Hematopoietic multipotent progenitor cell treated with erythropoietin and hydrocortisone succinate and interleukin-3 and kit ligand, for 8 days (in vitro differentiated cells): Measurements from ENCODE around the gene SLC5A2.
"Not testable (repeated sequence)": the region's sequence is repeated elsewhere in the genome, so short reads cannot be mapped to it uniquely, and the experiment has no call there.

Experiments
- DNase-seq: peaks from one replicate; pipeline ENCODE4 v3.0.0-alpha.2; 2015

The SLC5A2 gene

DNA sequence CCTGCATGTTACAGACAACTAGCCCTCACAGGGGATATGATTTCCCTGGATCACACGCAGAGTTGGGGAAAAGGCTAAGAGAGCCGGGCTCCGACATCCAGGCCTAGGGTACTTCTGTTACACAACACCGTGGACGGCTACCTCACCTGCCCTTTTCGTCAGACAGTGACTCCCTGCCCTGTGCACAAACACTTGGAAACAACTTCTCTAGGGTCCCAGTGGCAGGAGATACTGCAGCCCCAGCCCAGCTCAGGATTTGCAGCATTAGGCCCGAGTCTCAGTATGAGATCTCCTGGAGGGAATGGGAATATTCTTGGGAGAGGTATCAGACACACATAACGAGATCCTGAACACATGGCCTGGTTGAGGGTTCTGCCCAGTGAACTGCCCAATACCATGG lies 17.0 kb downstream of the SLC5A2 start:
- no peak for DNase-seq

DNA sequence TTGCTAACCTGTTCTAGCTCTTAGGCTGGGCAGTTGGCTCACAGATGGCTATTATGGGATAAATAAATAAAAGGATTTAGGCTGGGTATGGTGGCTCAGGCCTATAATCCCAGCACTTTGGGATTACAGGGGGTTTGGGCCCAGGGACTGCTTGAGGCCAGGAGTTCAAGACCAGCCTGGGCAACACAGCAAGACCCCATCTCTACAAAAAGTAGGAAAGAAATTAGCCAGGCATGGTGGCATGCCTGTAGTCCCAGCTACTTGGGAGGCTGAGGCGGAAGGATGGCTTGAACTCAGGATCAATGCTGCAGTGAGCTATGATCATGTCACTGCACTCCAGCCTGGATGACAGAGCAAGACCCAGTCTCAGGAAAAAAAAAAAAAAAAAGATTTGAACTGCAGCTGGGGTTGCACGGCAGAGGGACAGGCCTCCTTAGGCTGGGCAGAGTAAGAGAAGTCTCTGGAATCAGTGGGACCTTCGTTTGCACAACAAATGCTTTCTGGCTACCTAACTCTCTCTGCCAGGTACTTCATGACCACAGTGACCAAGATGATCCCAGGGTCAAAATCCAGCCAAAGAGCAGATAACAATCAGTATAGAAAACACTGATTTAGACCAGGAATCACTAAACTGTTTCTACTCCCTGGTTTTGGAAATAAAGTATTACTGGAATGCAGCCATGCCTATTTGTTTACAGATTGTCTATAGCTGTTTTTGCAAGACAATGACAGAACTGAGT lies 18.5 kb downstream of the SLC5A2 start:
- no peak for DNase-seq

DNA sequence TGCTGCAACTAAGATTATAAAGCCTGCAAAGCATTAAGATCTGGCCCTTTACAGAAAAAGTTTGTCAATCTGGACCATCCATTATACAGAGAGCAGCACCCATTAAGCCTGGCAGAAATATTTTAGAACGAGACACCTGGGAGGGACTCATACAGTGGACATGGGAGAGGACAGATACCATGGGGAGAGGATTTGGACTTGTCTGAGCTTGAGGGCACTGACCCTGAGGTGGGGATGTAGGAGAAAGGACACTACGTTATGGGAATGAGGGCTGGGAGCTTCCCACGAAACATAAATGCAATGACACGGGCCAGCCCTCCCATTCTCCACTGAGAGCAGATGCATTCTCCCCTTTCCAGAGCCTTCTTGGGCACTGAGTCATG lies 19.0 kb downstream of the SLC5A2 start:
- no peak for DNase-seq

DNA sequence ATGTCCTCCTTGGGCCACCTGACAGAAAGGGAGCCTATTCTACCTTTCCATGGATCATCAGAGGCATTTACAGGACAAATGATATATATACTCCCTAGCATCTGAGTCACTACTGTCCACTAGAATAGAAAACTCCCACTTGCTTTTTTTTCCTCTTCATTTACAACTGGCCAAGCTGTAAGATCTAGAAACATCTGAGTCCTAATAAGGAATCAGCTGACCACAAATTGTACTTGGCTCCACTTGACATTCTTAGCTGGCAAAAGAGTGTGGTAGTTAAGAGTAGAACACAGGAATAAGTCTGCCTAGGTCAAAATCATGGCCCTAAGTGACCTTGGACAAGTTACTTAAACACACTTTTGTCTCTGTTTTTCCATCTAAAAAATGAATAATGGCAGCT lies 20.1 kb downstream of the SLC5A2 start:
- DNase-seq = no peak

DNA sequence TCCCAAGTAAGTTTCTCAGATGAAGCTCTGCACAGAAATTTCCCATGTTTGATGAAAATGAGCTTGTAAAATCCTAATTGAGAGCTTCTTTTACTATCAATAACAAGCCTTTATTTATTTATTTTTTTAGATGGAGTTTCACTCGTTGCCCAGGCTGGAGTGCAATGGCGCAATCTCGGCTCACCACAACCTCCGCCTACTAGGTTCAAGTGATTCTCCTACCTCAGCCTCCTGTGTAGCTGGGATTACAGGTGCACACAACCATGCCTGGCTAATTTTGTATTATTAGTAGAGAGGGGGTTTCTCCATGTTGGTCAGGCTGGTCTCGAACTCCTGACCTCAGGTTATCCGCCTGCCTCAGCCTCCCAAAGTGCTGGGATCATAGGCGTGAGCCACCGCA lies 20.6 kb downstream of the SLC5A2 start:
- DNase-seq = not testable (repeated sequence)

DNA sequence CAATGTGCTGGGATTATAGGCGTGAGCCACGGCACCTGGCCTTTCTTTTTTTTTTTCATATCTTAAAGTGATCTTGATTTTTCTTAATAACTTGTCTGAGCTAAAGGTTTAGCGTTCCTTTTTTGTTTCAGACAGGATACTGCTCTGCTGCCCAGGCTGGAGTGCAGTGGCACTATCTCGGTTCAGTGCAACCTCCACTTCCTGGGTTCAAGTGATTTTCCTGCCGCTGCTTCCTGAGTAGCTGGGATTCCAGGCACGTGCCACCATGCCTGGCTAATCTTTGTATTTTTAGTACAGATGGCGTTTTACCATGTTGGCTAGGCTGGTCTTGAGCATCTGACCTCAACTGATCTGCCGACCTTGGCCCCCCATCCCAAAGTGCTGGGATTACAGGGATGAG lies 21.2 kb downstream of the SLC5A2 start:
- DNase-seq = no peak

DNA sequence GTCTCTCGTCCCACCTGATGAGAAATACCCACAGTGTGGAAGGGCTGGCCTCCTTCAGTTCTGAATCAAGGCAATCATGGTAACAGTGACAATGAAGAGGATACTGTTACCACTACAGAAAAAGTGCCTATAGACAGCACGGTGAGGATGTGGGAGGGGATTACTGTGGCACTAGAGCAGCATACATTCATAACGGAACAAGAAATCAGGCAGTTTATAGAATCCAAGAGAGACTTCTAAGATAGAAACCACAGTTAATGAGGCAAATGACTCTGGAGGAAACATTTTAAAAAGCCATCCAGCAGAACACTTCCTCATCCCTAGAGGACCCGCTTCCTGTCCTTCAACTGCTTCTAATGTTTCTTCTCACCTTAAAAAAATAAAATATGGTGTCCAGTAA lies 22.6 kb downstream of the SLC5A2 start:
- DNase-seq = no peak

DNA sequence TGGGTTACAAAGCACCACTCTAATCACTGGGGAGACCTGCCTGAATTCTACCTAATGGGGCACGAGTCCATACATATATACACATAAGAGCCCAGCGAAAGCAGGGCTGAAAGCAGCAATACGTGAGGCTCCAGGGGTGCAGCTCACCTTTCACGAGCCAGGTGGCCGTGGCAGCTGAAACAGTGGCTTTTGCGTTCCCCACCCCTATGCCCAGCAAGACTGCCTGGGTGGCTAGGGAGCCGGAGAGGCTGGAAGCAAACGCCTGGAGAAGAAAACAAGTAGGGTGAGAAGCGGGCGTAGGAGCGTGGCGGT lies 24.6 kb downstream of the SLC5A2 start:
- no peak for DNase-seq

DNA sequence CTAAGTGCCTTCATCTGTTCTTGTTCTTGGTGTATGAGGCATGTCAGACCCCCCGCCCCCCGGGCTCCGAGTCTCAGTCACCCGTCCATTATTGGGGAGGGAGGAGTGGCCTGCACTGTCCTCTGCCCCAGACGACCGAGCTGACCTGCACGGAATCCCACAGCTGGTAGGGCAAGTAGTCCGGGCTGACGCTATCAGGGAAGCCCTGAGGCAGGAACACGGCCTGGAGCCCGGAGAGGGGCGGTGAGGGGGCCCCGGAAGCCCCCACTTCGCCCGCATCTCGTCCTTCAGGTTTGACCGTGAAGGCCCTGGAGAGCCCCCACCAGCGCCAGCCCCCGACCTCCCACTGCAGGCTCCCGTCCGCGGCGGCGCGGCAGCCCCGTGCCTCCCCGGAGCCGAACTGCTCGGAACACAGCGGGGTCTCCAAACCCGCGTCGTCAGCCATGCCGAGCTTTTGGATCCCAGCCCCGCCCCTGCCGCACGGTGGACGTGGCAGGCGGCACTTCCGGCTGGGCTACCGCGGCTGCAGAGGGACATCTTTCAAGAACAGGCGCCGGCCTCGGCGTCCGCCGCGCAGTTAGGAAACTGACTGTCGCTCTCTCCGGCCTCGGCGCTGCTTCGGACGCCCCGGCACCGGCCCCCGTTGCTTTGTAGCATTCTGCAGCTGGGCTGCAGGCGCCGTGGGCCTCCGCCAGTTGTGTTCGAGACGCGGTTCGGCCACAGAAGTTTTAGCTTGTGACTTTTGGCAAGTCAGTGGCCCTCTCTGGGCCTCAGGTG lies 25.2 kb downstream of the SLC5A2 start, which contains the start of gene RUSF1:
Gene RUSF1 (minus strand): TSS at position 463 of the 777 bp plus-strand sequence. CDS start 18 bp downstream, at position 445.
- peak; percentile 90 for DNase-seq

DNA sequence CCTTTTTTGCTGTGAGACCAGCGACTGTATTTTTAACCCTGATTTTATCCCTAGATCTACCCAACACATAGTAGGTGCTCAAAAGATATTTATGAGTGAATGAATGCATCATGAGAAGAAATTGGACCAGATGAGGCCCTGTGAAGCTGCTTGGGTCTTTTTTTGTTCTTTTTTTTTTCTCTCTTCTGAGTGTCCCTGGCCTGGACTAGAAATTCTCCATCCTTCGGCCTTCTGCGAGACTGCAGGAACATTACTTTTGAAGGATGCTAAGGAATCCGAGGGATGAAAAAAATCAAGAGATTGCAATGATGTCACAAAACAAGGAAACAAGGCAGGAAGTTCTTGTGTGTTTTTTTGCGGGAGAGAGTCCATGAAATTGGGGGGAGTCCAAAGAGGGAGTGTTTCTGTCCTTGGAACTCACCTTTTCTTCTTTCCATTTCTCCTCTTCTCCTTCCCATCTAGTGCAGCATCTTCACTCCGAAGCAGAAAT lies 25.8 kb downstream of the SLC5A2 start:
- DNase-seq = peak; percentile 44

DNA sequence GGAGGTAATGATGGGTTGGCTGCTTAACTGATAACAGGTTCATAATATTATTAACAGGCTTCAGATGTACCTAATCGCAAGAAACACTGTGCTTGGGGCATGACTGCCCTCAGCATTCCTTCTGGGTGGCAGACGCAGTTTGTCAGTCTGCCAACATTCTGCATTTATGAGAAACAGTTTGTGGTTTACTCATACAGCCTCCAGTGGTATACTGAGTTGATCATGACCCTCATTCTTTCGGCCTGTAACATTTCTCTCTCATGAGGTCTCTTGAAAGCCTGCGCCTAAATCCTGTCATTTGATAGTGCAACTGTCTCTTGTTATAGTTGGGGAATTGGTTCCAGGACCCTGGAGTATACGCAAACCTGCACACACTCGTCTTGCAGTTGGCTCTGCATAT lies 30.2 kb downstream of the SLC5A2 start:
- peak; percentile 58 for DNase-seq

DNA sequence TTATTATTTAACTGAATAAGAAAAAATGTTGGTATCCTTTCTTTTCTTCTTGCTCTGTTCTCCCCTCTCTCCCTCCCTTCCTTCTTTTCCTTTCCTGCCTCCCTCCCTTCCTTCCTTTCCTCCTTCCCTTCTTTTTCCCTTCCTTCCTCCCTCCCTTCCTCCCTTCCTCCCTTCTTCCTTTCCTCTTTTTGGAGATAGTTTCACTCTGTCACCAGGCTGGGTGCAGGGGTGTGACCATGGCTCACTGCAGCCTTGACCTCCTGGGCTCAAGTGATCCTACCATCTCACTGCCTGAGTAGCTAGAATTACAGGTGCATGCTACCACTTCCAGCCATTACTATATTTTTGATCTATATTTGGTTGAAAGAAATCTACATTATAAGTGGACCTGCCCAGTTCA lies 31.0 kb downstream of the SLC5A2 start:
- DNase-seq = no peak

DNA sequence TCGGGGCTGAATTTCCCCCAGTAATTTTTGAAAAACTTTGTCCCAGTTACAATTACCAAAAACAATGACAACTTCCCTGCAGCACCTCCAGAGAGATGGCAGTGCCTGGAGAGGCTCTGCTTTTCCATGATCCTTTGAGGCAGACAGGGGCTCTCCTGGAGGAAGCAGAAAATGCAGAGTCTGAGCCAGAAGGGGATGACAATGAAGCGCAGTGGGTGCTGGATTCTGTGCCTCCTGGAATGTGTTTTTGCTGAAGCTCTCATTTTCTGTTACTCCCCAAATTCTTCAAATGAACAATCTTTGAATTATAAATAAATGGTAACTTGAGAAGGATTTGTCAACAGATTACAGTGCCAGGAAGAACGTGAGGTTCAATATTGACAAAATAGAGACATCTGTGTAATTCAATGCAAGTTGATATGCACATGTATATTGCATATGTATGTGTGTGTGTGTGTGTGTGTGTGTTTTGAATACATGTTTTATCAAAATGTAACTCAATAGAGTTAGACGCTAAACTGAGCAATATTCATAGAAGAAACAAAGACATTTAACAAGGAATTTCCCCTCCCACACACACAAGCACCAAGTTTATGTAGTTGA lies 35.0 kb downstream of the SLC5A2 start:
- DNase-seq = no peak

DNA sequence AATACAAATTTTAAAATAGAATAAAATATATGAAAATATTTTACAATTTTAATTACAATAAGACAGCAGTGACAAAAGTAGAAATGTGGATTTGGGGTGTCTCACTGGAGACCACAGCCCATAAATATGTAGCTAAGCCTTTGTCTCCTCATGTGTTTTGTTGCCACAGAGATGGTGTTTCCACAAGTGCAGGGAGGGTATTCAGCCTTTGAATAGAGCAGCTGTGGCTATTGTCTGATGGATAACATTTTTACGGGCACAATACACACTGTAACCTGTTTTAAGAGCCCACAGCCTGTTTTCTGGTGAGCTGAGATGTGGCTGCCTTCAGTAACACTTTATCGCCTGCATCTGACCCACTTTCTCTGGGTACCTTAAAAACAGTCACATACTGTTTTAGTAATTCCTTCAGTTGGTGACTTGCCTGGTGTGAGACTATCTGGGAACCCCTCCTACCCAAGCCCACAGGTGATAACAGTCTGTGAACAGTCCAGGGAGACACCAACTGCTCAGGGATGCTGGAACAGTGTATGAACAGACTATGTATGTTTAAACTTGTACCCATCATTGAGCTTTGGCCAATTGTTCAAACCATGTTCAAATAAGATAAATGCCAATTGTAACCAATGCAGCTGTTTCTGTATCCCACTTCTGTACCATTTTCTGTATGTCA lies 37.0 kb downstream of the SLC5A2 start:
- DNase-seq = peak; percentile 49

DNA sequence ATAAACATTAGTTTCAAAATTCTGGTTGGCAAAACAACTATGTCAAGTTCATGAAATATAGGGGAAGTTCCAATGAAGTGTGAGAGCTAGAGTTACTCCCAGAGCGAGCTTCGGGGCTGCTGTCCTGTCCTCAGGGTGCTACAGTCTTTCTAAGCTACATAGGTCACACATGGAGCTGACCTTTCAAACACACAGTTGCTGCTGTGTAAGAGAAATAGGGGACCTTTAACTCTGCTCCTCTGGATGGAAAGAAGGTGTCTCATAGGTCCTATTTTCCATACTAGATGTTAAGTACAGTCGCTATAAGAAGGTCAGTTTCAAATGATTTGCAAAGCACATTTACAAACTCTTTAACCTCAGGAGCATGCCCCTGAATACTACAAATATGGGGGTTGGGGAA lies 38.4 kb downstream of the SLC5A2 start:
- no peak for DNase-seq

DNA sequence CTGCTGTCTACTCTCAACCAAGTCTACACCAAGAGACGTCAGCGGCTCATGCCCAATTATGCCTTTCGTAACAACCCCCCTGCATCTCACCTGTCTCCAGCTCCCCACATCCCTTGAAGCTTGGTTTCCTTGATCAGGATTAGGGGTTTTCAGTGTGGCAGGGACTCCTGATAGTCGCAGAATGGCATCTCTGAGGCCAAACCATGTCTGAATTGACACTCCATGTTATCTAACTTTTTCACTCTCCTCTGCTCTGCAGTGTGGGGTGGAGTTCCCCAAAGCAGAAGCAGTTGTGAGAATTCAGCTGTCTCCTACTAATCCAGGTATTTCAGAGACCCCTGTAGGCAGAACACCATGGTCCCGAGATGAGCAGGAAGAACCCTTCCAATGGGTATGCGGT lies 39.1 kb downstream of the SLC5A2 start:
- peak; percentile 52 for DNase-seq

DNA sequence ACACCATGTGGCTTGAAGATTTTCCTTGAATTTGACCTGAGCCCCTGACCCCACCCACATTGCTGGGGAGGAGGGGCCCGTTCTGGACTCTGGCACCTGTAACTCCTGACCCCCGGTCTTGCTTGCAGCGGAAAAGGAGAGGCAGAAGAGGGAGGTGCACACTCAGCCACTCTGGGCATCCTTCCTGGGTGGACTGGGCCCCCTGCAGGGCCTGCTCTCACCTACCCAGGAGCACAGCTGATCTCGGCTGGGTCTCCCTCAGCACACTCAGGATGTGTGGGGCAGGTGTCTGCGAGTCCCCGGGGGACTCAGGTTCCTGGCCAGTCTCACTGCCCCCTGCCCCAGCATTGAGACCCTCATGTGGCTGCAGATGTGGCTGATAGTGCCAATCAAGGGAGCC lies 40.8 kb downstream of the SLC5A2 start:
- DNase-seq = not testable (repeated sequence)

DNA sequence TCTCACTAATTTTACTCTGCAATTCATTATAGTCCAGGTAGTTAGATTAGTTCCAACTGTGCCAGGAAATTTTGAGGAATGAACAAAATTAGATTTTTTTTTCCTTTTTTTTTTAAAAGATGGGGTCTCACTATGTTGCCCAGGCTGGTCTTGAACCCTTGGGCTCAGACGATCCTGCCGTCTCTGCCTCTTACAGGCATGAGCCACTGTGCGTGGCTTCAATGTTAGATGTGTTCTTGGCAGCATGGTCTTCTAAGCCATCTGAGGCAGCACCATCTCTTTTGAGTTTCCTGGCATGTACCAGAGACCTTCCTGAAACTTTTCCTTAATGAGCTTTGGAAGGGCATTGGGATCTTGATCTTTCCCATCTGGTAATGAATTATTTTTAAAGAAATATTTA lies 42.2 kb downstream of the SLC5A2 start:
- no peak for DNase-seq

DNA sequence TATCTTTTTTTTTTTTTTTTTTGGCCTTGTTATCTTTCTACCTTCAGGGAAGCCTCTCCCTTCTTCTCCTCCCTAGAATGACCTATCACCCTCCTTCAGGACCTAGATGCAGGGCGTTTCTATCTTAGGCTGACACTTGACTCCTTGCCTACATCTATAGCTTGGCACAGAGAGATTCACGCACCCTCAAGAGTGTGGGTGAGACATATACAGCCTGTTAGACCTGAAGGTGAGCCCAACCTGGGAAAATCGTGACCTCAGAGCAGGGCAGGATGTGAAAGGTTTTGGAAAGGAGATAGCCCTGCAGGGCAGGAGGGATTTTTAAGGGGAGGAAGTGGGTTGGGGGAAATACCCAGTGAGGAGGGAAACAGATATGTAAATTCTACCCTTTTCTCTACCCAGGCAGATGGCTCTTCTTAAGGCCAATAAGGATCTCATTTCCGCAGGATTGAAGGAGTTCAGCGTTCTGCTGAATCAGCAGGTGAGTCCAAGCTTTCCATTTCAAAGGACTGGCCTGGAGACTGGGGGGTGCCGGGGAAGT lies 44.9 kb downstream of the SLC5A2 start, which contains the start of gene AHSP:
Gene AHSP (plus strand): TSS at position 167 of the 541 bp plus-strand sequence. CDS start 240 bp downstream, at position 407.
- DNase-seq = peak; percentile 98

DNA sequence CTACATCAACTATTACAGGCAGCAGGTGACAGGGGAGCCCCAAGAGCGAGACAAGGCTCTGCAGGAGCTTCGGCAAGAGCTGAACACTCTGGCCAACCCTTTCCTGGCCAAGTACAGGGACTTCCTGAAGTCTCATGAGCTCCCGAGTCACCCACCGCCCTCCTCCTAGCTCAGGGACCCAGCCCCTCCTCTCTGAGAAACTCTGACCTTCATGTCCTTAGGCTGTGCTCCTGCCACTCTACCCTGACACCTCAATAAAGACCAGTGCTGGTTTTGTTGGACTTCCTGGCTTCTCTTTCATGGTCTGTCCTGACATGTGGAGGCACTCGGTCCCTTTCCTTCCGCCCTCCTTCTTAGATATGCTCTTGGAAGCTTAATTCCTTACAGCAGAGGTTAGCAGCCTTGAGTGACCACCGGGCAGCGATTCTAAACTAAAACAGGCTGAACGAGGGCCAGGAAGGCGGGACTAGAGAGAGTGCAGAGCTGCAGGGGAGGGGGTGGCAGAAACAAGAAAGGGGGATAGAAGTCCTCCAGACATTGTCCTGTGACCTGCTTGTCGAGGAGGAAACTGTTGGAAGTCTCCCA lies 45.7 kb downstream of the SLC5A2 start:
- DNase-seq = peak; percentile 45

DNA sequence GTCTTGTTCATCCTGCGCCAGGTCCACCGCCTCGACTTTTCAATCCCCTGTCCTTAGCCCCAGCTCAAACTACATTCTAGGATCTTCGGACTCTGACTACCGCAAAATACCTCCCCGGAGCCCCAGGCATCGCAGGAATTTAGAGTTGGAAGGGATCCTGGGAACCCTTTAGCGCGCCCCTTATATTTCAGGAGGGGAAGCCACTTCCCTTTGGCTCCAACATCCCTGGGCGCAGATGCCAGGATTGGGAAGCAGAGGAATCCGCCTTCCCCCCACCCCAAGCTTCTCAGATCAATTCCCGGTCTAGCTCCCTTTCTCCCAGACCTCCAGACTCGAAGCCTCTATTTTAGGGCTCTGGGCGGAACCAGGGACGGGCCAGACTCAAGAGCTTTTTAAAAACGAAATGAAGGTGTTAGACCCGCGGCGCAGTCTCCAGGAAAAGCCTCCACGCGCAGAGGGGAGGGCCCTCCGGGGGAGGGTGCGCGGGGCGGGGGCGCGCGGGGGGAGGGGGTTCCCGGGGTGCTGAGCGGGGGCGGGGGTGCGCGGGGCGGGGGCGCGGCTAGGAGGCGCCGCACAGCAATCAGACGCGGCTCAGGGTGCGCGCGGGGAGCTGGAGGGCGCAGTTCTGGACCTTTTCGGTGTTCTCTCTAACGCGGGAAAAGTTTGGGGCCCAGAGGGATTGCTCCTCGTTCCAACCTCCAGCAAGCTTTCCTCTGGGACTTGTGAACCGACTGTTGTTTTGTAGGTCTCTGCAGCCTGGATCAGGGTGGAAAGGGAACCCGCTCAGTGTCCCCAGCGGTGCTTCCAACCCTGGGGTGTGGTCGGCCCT lies 46.4 kb downstream of the SLC5A2 start:
- DNase-seq = peak; percentile 58

DNA sequence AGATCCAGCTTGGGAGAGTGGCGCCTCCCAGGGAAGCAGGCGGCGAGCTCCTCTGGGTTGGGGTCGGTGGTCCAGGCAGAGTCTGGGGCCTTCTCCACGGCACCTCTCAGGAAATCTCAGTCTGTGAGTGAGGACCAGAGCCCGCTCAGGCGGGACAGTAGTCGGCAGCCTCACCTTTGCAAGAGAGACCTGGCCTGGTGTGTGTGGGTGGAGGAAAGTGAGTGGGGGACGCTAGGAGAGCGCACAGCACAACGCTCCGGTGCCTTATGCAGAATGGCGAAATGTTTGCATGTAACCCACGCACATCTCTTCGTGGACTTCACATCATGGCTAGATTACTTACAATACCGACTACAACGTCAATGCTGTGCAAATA lies 47.0 kb downstream of the SLC5A2 start:
- DNase-seq = no peak
